Suprapubic skin (tissue), 4 donors: ENCODE results near the gene MYB.

ENCODE experiments used
- CTCF ChIP-seq, 2 donors: fragments of 200-600 bp in 1 of 2; fragments of 450-650 bp in 1 of 2; sonication (generic) in 1 of 2; IDR thresholded peaks; one replicate each; pipeline ENCODE4 v1.5.1; 2016 to 2019; ENCODE audit warnings: antibody characterized with exemption in 2 of 2, mild to moderate bottlenecking in 1 of 2, moderate library complexity in 1 of 2
- POLR2A ChIP-seq, 2 donors: fragments of 450-650 bp; IDR thresholded peaks; one replicate each; pipeline ENCODE4 v1.6.1; 2017; ENCODE audit warnings: antibody characterized with exemption in 2 of 2, mild to moderate bottlenecking in 2 of 2, moderate library complexity in 2 of 2
- POLR2AphosphoS5 ChIP-seq, 3 donors: sonication (generic); formaldehyde crosslinking; IDR thresholded peaks; one replicate each; pipeline ENCODE4 v1.6.1; 2017; ENCODE audit warnings: antibody characterized with exemption in 3 of 3

GRCh38 chr6:135266675-135267074 lies 85.6 kb downstream of the MYB start:
- no peak for TF ChIP-seq POLR2A (IDR thresholded peaks at IDR 0.05)
- no peak for TF ChIP-seq CTCF (IDR thresholded peaks at IDR 0.05)
- TF ChIP-seq POLR2AphosphoS5 (IDR thresholded peaks at IDR 0.05) = no peak
